Measurements from ENCODE around the gene GCA.

Gene GCA
- total RNA-seq: 6.2 to 18.7 (median 14.5) reads per million in 4 donors

- peak; percentile 93 to 97 (median 95) for DNase-seq
Observed at GRCh38 chr2:162343824-162344616, at the start of gene GCA. Gene GCA (plus strand): TSS chr2:162344132. CDS start chr2:162344249, 117 bp downstream.

- no peak for DNase-seq
Observed at GRCh38 chr2:162295009-162295408, 48.9 kb upstream of the GCA start.

GRCh38 chr2:162297925-162298552 lies 45.9 kb upstream of the GCA start:
- DNase-seq: peak in 4 of 5 donors; percentile 18 to 62 (median 52)

GRCh38 chr2:162298669-162299335 lies 45.1 kb upstream of the GCA start:
- no peak for DNase-seq

- no peak for DNase-seq
Observed at GRCh38 chr2:162300266-162300665, 43.7 kb upstream of the GCA start.

GRCh38 chr2:162301151-162301804 lies 42.7 kb upstream of the GCA start:
- peak in 4 of 5 donors; percentile 33 to 52 (median 44) for DNase-seq

- no peak for DNase-seq
Observed at GRCh38 chr2:162301877-162302276, 42.1 kb upstream of the GCA start.

- DNase-seq: no peak
Observed at GRCh38 chr2:162305901-162306300, 38.0 kb upstream of the GCA start.

- no peak for DNase-seq
Observed at GRCh38 chr2:162308747-162309503, 35.0 kb upstream of the GCA start.

GRCh38 chr2:162312853-162313252 lies 31.1 kb upstream of the GCA start:
- no peak for DNase-seq

GRCh38 chr2:162315938-162316337 lies 28.0 kb upstream of the GCA start:
- DNase-seq: no peak

GRCh38 chr2:162316590-162316989 lies 27.3 kb upstream of the GCA start:
- no peak for DNase-seq

GRCh38 chr2:162317058-162317742 lies 26.7 kb upstream of the GCA start:
- DNase-seq: no peak

GRCh38 chr2:162317861-162318327 lies 26.0 kb upstream of the GCA start:
- DNase-seq: peak in 2 of 5 donors; percentile 17 to 36

GRCh38 chr2:162318328-162319180 lies 25.4 kb upstream of the GCA start, which contains the start of gene IFIH1:
Gene IFIH1 (minus strand): TSS chr2:162318684. CDS start chr2:162318307, 377 bp downstream.
- DNase-seq: peak; percentile 64 to 85 (median 75)

- DNase-seq: no peak
Observed at GRCh38 chr2:162320864-162321517, 22.9 kb upstream of the GCA start.

GRCh38 chr2:162324953-162325352 lies 19.0 kb upstream of the GCA start:
- DNase-seq: no peak

- DNase-seq: peak in 2 of 5 donors; percentile 10 to 18
Observed at GRCh38 chr2:162327134-162327769, 16.7 kb upstream of the GCA start.

GRCh38 chr2:162327806-162328205 lies 16.1 kb upstream of the GCA start:
- DNase-seq: no peak

Data from T-helper 1 cell (primary cell).